GM19043 (cell line): ENCODE data around the gene PCDH10.
A peak's percentile ranks its signal among the peaks of the same experiment; 100 is the strongest.

ENCODE experiments used
- ATAC-seq: cut with Tn5 transposase; IDR thresholded peaks from one replicate; pipeline ENCODE4 v1.9.1; 2021; ENCODE audit warnings: low read depth; ENCODE audit not compliant: unreplicated experiment

The PCDH10 gene, protein sequence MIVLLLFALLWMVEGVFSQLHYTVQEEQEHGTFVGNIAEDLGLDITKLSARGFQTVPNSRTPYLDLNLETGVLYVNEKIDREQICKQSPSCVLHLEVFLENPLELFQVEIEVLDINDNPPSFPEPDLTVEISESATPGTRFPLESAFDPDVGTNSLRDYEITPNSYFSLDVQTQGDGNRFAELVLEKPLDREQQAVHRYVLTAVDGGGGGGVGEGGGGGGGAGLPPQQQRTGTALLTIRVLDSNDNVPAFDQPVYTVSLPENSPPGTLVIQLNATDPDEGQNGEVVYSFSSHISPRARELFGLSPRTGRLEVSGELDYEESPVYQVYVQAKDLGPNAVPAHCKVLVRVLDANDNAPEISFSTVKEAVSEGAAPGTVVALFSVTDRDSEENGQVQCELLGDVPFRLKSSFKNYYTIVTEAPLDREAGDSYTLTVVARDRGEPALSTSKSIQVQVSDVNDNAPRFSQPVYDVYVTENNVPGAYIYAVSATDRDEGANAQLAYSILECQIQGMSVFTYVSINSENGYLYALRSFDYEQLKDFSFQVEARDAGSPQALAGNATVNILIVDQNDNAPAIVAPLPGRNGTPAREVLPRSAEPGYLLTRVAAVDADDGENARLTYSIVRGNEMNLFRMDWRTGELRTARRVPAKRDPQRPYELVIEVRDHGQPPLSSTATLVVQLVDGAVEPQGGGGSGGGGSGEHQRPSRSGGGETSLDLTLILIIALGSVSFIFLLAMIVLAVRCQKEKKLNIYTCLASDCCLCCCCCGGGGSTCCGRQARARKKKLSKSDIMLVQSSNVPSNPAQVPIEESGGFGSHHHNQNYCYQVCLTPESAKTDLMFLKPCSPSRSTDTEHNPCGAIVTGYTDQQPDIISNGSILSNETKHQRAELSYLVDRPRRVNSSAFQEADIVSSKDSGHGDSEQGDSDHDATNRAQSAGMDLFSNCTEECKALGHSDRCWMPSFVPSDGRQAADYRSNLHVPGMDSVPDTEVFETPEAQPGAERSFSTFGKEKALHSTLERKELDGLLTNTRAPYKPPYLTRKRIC

DNA sequence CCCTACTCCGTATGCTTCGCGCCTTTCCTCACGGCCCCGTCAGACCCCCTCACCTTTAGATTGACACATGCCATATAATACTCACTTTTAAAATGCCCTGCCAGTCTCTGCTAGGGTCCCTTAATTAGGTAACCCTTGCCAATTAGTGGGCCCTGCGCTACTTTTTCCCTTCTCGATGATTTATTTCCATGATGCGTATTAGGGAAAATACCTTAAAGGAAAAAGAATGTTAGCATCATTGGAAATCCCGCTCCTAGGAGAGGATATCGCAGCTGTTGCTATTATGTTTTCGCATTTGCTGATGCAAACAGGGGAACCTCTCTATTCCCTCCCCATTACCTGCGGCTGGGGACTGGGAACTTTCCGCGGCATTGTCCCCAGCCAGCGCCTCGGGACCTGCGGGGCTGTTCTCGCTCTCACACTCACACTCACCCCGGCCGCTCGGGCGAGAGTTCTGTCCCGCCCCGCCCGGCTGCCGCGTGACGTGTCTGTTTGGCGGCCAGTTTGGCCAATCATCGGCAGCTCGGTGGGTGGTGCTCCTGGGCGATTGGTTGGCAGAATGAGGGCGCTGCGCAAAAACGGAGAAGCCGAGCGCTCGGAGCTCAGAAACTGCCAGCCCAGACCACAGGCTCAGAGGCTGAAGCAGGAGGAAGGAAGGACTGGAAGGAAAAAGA, at the start of gene PCDH10:
Gene PCDH10 (plus strand): TSS at position 605 of the 674 bp plus-strand sequence. CDS start 847 bp downstream, outside the sequence.
- ATAC-seq: peak; percentile 65

DNA sequence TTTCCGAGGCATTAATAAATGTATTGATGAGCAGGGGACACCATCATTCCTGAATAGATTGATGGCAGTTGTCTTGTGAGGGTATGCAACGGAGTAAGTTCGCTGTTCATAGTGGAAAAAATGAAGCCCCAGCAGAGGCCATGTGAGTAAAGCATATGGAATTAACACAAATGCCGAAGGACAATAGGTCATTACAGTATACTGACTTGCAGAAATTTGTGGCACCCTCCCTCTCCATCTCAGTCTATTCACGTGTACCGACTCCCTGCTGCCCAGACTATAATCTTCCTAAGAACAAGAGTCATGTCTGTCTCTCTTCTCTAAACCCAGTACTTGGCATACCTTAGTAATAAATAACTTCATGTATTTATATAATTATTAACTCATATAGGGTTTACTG, 47.1 kb upstream of the PCDH10 start:
- no peak for ATAC-seq

DNA sequence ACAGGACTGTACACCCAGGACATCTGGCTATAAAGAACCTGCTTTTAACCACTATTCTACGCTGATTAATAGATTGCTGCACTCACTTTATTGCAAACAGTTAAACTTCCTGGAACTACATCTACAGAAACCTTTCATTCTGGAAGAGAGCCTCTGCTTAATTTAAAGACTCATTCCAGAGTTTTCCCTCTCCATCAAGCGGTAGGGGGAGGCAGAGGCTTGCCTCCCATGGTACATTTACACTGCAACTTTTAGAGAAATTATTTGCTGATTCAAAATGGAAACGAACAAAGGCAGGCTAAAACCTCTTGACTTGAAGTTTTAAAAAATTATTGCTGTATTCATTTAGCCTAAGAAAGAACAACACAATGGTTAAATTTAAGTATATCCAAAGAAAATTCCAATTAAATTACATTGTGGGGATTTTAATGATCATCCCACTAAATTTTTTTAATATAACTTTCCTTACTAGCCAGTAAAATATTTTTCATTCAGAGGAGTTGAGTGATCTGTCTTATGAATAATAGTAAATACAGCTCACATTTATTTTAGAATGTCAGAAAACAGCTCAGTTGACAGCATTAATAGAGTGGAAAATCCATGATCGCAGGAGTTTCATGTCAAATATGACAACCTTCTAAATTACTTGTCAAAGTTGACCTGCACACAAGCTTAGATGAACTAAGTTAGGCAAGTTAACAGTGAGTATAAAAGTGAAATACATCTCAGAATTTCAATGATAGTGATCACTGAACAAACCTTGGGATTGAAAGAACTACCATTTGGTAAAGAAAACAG, 46.3 kb upstream of the PCDH10 start:
- no peak for ATAC-seq

DNA sequence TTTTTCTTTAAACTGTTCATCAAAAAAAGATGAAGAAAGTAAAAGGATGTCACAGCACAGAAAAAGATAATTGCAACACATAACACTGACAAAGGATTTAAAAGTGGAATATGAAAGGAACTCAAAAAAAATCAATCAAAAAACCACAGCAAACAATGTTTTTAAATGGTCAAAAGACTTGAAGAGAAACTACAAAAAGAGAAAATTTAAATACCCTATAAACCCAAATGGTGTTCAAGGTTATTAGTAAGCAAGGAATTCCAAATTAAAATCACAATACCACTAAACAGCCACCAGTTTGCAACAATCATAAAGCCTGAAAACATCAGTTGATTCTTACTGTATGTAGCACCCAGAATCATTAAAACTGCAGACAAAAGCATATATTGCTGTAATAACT, 36.5 kb upstream of the PCDH10 start:
- no peak for ATAC-seq

DNA sequence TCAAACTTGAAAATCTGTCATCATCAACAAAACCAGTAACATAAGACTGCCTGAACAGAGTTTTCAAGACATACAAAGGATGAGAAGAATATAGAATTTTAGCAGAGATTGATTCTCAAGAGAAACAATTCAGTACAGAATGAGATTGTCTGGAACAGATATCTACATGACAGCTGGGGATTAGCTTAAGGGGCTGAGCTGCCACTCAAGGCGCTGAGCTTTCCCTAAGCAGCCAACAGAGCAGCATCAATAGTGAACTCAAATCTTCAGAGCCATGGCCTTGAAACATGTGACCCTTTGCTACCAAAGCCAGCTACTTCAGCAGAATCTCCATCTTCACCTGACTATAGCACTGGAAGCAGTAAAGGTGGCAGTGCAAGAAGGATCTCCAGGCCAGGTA, 24.3 kb upstream of the PCDH10 start:
- no peak for ATAC-seq

DNA sequence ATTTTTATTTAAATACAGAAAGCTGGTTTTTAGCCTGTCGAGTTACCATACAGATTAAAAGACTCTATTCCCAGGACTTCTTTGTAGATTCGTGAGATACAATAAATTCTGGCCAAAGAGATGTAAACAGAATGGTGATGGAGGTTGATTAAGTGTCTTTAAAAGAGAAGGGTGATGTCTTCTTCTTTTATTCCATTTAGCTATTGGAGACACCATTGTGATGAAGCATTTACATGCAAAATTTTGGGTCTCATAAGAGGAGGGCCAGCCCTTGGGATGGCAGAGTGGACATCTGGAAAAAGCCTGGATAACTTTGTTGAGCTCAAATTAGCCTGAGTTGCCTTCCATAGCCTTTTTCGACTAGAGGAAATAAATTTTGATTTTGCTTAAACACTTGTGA, 21.6 kb upstream of the PCDH10 start:
- ATAC-seq: no peak

DNA sequence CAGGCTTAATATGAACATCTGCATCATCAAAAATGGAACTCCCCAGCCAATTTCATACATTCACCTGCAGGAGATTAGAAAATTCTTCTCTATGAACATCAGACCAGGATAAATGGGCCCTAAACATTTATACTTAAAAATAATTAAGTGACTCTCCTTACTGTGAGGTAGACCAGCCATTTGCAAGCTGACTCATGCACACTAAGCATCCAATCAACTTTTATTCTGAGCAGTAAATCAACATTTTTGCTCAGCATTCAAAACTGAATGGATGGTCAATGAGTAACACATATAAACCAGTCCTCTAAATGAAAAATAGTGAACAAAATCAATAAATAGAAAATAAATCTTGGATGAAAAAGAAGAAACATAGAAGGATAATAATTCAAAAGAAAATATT, 19.9 kb upstream of the PCDH10 start:
- no peak for ATAC-seq

DNA sequence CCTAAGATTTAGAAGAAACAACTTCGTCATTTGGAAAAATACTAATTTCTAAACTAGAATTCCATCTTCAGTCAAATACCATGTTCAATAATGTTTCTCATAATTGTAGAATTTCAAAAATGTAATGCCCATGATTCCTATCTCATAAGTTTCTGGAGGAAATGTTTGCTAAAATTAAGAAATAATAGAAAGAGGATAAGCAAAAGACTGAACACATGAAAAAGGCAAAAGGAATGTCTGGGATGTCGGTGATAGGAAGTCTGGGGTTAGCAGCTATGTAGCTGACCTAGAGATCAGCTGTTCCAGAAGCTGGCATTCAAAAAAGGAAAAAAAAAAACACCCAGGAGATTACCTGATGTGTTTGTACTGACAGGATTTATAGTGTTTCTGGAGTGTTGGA, 18.9 kb upstream of the PCDH10 start:
- ATAC-seq: no peak

DNA sequence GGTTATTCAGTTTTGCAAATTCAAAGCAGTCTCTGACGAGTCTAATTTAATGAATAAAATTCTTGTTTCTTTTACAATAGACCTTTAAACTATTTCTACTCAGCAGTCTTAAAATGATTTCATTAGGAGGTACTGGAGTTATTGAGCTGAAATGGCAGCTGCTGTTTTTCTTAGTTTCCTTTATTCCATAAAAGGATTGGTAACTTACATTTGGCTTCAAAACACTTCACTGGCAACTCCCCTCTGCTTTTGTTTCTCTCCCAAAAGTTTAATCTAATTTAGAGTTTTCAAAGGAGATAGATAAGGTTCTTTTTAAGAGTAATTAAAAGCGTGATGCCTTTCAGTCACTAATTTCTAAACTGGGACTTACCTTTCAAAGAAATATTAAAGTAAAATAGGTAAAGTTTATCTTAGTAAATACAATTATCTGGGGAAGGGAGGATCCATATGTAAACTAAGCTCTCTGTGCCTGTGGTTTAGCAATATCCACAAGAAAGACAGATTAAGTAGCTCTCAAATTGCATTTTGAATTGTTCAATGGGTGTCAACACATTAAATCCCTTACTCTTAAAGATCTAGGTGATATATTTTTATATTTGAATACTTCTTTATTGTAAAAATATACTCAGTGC, 17.1 kb upstream of the PCDH10 start:
- ATAC-seq: no peak

DNA sequence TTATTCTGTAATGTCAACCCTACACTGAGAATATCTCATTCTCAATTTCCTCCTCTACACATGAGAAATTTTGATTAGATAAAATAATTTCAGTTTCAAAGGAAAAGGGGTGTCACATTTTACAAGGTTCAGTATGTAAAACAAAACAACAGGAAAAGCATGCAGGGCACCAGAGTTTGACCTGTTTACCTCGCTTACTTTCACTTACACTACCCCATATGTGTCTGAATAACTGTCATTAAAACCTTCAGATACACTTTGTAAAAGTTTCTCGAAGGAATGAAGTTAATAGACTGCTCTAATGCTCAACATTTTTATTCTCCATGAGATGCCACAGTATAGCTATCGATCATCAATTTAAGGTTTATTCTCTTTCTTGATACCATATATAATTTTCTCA, 12.3 kb upstream of the PCDH10 start:
- no peak for ATAC-seq

DNA sequence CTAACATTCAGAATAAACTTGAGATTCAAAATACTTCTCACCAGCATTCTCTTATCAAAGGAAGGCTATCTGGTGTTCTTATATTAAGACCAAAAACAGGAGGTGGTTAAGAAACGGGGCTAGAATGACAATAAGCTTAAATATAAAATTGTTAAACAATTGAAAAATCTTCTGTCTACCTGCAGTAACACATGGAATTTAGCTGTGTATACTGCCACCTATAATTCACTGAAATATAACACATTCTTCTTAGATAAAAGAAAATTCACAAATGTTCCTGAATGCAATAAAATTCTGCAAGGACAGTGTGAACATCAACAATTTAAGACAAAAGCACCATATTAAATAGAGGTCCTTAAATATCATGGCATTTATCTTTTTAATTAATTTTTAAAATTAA, 11.5 kb upstream of the PCDH10 start:
- ATAC-seq: no peak

DNA sequence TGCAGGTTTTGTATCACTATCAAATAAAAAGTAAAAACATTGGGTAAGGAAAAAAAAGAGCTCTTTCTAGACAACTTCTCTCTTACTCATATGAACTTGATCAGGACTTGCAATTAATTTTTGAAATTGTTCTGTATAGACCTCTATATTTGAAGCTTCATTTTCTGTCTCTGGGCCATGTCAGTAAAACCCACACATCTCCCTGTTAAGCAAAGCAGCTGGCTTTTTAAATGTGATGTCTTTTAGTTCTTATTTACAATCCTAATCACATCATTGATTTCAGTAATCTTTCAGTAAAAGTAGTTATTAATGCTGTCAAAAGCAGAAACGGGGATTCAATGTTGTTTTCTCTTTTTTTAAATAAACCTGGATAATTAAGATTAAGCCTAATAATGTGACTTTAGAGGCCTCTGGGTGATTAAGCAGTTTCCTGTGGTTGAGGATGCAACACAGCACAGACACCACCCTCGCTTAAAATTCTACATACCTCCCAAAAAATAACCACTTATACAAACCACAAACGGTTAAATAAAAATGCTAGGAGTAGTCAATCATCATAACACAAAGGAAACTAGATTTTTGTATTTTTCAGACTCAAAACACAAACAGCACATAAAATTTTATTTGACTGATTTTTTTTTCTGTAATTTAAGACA, 5.2 kb upstream of the PCDH10 start:
- ATAC-seq: no peak

DNA sequence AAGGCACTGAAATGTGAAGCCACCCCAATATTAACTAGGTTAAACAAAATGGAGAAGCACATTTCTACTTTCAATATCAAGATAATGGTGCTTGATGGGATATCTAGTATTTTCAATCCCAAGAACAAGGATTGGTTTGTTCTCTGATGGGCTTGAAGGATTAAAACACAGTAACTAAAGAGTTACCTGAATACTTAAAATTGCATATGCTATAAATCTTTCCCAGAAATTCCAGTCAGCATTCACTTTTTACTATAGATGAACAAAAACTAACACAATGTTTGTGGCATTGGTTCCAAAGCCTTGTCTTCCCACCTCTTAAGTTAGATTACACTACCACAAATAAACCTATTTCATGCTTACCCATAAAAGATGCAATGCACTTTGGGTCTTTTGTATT, 3.9 kb upstream of the PCDH10 start:
- no peak for ATAC-seq

DNA sequence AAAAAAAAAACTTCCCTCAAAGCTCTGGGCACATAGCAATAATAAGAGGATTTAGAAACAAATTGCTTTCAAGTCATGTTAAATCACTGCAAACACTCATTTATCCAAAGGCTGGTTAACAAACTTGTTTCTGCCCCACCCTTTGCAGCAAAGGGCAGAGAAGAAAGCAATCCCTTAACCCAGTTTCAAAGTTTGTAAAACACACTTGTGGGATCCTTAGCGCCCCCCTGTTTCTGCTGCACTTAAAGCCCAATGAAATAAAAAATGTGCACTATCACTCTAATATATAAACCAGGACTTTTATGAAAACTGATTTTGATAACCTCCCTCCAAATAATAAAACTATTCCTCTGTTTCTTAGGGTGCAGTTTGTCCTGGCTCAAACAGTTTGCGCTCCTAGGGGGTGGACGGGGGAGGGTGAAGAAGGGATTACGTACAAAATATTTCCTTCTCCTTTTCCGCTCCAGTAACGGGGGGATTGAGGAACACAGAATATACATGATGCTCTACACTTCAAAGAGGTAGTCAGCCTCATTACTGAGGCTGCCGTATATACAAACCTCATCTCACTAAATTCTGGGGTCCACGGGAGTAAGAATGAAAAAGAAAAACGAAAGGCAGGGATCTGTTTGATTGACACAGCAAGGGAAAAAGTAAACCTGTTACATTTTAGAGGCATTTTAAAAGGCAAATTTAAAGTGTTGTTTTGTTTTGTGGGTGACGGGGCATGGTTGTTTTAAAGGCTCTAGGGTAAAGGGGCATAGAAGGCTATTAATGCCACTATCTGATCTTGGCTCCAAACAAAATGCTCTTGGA, 3.1 kb upstream of the PCDH10 start:
- no peak for ATAC-seq

DNA sequence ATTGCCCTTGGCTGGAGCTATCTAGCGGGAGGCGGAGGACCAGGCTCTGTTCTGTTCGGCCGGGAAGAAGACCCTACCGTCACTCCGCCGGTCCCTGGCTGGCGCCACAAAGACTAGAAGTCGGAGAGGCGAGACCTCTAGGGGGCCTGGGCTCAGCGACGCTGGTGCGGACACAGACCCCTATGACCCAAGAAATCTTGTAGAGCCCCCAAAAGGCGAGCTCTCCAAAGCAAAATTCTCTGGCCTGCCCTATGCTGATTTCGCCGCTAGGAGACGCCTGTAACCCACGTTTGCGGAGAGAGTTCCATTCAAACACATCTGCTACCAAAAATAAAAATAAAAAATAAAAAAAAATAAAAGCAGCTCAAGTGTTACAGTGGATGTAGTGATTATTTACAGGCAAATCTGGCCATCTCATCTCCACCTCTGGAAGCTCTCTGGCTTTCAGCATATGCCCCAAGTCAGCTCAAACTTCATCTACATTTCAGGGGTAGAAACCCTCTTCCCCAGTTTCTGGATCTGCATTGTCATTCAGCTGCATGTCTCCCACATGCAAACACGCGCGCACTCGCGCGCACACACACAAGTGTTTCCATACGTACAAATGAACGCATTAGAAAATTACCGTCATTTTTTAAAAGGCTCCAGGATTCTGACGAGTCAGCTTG, 2.4 kb upstream of the PCDH10 start:
- peak; percentile 66 for ATAC-seq

DNA sequence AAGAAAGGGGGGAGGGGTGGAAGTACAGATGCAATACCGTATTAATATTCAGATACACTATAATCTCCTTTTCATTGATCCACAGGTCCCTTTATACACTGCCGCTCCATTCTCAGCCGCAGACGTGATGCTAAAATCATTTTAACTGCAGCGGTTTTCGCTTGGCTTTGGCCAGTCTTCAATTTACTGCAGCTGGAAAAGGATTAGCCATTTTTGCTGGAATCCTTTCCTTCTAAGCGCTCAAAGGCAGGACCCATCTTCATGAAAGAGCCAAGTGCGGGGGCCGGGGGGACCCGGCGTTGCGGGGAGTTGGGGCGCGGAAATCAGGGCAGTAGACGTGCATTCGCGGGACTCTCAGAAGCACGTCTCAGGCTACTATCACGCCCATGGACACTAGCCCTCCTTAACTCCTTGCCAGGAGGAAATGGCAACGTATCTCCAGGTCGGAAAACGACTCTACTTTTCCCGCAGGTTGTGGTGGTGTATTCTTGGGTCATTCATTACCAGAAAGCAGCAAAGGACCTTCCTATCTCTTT, 1.7 kb upstream of the PCDH10 start:
- ATAC-seq: no peak

DNA sequence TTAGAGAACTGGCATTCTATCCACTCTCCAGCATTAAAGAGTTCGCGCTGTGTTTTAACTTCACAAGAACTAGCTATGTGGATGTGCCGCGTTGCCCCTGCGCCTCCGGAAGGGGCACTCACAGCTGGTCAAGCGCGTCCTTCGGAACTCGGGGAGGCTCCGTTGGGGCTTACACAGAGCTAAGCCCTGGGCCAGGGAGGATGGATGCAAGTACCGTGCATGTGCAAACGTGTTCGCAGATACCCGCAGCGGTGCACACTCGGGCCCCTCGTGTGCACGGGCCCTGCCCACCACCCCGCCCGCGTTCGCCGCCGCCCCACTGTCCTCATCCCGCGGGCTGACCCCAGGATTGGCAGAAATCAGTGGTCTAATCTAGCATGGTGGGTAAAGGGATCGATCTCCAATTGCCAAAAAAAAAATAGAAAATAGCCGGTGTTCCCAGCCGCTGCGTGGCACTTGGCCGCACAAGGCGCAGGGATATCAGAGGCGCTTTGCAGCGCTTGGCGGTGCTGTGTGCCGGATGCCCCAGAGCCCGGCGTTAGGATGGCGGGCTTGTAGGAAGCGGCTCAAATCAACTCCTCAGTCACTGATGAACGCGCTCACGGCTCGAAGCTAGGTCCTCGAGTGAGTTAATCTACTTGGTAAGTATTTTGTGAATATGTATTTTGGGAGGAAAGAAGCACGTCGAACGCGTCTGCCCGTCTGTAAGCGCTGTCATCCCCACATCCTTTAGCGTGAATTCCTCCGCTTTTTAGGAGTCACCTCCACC, 989 bp upstream of the PCDH10 start:
- no peak for ATAC-seq
